ENCODE results near the gene MLLT3.

- TF ChIP-seq CTCF (conservative IDR thresholded peaks at IDR 0.05; ENCODE audit: low read depth, low read length) (no peak), EZH2 (IDR thresholded peaks at IDR 0.05; ENCODE audit: borderline replicate concordance, low read depth, low read length, poor library complexity, severe bottlenecking) (no peak)
Observed at GRCh38 chr9:20418485-20418884, 203.8 kb downstream of the MLLT3 start.
